Activated CD8-positive, alpha-beta T cell treated with anti-CD3 and anti-CD28 coated beads for 36 hours (primary cell): ENCODE measurements around the gene ANKFY1. TPM values are rescaled to one million over a fixed set of nuclear protein-coding genes. Genes with fewer than 3 reads are reported as not detected.

Source experiments
- ATAC-seq: fragments of 200-7000 bp; cut with Tn5 transposase; one replicate; pipeline ENCODE4 v1.10.0; 2021; ENCODE audit warnings: mild to moderate bottlenecking, moderate library complexity
- CTCF ChIA-PET: fragments of 350-600 bp; sonication (Branson Sonifier 250); formaldehyde crosslinking; loops from one replicate; lab custom pipeline; 2021; ENCODE audit warnings: antibody characterized with exemption; lab: Charles Lee
- POLR2A ChIA-PET: fragments of 350-600 bp; sonication (Branson Sonifier 250); formaldehyde crosslinking; loops from one replicate; lab custom pipeline; 2021; ENCODE audit warnings: antibody characterized with exemption; lab: Charles Lee
- DNase-seq: peaks from one replicate; pipeline ENCODE4 v3.0.0-alpha.2; 2020
- H3K27ac Mint-ChIP-seq: one replicate; pipeline ENCODE4 v1.8.0; 2021; ENCODE audit warnings: mild to moderate bottlenecking, mixed read lengths
- H3K27me3 Mint-ChIP-seq: one replicate; pipeline ENCODE4 v1.8.0; 2021; ENCODE audit warnings: mixed read lengths
- H3K36me3 Mint-ChIP-seq: one replicate; pipeline ENCODE4 v1.8.0; 2021; ENCODE audit warnings: low read depth, mixed read lengths
- H3K4me1 Mint-ChIP-seq: one replicate; pipeline ENCODE4 v1.8.0; 2021; ENCODE audit warnings: low read depth, mixed read lengths
- H3K4me3 Mint-ChIP-seq: one replicate; pipeline ENCODE4 v1.8.0; 2021; ENCODE audit warnings: mild to moderate bottlenecking, moderate library complexity, mixed read lengths
- H3K9me3 Mint-ChIP-seq: one replicate; pipeline ENCODE4 v1.8.0; 2021; ENCODE audit warnings: mixed read lengths
- intact Hi-C: fragments of 100-400 bp; cut with micrococcal nuclease; formaldehyde crosslinking; loops from one replicate; pipeline ENCODE4 v1.10.0; 2022
- total RNA-seq, 2 experiments: library from RNA; stranded (reverse); gene quantifications; one replicate each; pipeline ENCODE4 v1.2.3, GENCODE V29; 2021
- TF ChIP-seq, protein P1 (sequence below): fragments of 200-600 bp; IDR thresholded peaks from one replicate; pipeline ENCODE4 v1.8.0; 2022; ENCODE audit warnings: antibody characterized with exemption, mild to moderate bottlenecking

The ANKFY1 gene
- total RNA-seq, 2 experiments from 2014 or later = 46.3 to 46.8 TPM

DNA sequence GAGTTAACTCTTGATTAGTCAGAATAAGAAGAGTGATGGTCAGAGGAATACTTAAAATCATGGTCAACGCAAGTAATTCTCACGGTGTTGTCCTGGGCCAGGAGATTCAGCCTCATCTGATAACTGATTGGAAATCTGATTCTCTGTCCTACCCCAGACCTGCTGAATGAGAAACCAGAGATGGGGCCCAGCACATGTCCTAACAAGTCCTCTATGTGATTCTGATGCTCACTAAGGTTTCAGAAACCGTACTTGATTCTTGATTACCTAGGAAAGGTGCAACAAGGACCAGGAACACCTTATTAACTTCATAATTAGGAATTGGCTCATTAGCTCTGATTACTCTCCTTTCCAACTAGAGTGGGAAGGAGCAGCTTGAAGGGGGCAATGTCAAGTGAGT, 44.5 kb downstream of the ANKFY1 start:
- no peaks in the 10 kb centered on the region for H3K27me3 Mint-ChIP-seq
- CTCF ChIA-PET = interaction anchor here (2.4 to 7.6 kb wide), 2 partner anchors 19 to 196 kb away, joined by 5 to 122 read pairs; no protein-coding TSS in a partner anchor
- no peaks in the 10 kb centered on the region for H3K9me3 Mint-ChIP-seq
- ATAC-seq = no peak
- DNase-seq = no peak
- POLR2A ChIA-PET = interaction anchor here (0.6 kb wide), 1 partner anchor 16 kb away, joined by 3 read pairs; no protein-coding TSS in a partner anchor
- H3K4me3 Mint-ChIP-seq = no peak overlapping the region
- TF ChIP-seq, protein P1, sequence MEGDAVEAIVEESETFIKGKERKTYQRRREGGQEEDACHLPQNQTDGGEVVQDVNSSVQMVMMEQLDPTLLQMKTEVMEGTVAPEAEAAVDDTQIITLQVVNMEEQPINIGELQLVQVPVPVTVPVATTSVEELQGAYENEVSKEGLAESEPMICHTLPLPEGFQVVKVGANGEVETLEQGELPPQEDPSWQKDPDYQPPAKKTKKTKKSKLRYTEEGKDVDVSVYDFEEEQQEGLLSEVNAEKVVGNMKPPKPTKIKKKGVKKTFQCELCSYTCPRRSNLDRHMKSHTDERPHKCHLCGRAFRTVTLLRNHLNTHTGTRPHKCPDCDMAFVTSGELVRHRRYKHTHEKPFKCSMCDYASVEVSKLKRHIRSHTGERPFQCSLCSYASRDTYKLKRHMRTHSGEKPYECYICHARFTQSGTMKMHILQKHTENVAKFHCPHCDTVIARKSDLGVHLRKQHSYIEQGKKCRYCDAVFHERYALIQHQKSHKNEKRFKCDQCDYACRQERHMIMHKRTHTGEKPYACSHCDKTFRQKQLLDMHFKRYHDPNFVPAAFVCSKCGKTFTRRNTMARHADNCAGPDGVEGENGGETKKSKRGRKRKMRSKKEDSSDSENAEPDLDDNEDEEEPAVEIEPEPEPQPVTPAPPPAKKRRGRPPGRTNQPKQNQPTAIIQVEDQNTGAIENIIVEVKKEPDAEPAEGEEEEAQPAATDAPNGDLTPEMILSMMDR = no peak
- peak overlapping the region; percentile 25 for H3K27ac Mint-ChIP-seq
- peaks cover 17% of the 10 kb centered on the region for H3K36me3 Mint-ChIP-seq
- peaks cover 7% of the 10 kb centered on the region for H3K4me1 Mint-ChIP-seq
- intact Hi-C loops = no loop called here

DNA sequence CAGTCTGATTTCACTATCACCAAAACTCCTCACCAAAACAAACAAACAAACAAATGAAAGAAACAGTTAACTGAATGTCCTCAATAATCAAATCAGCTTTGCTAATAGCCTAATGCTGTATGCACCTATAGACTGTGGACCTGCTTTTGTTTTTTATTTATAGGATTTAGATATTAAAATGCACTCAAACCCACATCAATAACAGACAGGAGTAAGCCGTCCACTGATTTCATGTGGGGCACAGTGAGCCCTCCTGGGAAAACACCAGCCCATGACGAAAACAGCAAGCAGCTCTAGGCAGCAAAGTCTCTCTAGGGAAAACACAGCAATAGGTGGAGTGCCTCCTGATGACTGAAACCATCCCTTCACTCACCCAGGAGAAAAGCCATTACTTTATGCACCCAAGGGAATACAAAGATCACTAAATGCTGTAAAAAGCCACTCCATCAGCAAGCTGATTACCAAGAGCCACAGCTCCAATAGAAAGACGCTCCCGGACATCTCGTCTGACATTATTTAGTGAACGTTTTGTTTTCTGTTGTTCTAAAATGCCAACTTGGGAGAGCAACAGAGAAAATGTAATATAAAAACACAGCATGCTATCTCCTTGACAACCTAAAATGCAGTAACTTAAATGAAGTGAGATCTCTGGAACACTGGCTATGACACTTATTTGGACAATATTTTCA, 47.8 kb downstream of the ANKFY1 start:
- Mint-ChIP-seq H3K4me3 (no peak overlapping the region), H3K27ac (peak overlapping the region; percentile 41), H3K36me3 (peaks cover 12% of the 10 kb centered on the region), H3K9me3 (no peaks in the 10 kb centered on the region), H3K27me3 (no peaks in the 10 kb centered on the region), H3K4me1 (peaks cover 10% of the 10 kb centered on the region)
- ChIA-PET CTCF (interaction anchor here (0.7 to 7.6 kb wide), 32 partner anchors 9 to 575 kb away, joined by 3 to 122 read pairs (median 4); partner anchors contain the start of genes ANKFY1, MYBBP1A and UBE2G1), POLR2A (interaction anchor here (1.0 to 1.5 kb wide), 3 partner anchors 10 to 46 kb away, joined by 4 read pairs; no protein-coding TSS in a partner anchor)
- ATAC-seq = no peak
- intact Hi-C loops = loop anchor here (1.0 kb wide), 1 partner anchor 197 kb away; no protein-coding TSS in a partner anchor
- no peak for DNase-seq
- TF ChIP-seq, protein P1 = no peak

DNA sequence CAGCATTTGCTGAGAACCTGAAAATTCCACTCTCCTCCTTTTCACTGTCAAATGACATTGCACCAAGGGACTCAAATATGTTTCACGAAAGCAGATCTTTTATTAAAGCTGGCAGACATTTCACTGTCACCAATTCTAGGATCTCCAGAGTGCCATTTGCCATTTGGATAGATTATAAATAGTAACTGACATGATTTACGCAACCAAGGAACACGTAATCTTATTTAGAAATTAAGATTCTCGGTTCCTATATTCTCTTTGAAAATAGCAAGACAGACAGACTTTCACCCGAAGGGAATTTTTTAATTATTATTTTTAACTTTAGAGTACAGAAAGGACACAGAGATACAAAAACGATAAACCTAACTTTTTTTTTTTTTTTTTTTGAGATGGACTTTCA, 49.6 kb downstream of the ANKFY1 start:
- no peaks in the 10 kb centered on the region for H3K27me3 Mint-ChIP-seq
- no peaks in the 10 kb centered on the region for H3K9me3 Mint-ChIP-seq
- DNase-seq = no peak
- H3K36me3 Mint-ChIP-seq = peaks cover 21% of the 10 kb centered on the region
- H3K27ac Mint-ChIP-seq = no peak overlapping the region
- CTCF ChIA-PET = interaction anchor here (0.6 to 7.6 kb wide), 3 partner anchors 13 to 202 kb away, joined by 3 to 122 read pairs (median 39); no protein-coding TSS in a partner anchor
- H3K4me3 Mint-ChIP-seq = no peak overlapping the region
- no peak for ATAC-seq
- POLR2A ChIA-PET = no interaction called here
- TF ChIP-seq, protein P1 = no peak
- H3K4me1 Mint-ChIP-seq = peaks cover 10% of the 10 kb centered on the region
- intact Hi-C loops = no loop called here

DNA sequence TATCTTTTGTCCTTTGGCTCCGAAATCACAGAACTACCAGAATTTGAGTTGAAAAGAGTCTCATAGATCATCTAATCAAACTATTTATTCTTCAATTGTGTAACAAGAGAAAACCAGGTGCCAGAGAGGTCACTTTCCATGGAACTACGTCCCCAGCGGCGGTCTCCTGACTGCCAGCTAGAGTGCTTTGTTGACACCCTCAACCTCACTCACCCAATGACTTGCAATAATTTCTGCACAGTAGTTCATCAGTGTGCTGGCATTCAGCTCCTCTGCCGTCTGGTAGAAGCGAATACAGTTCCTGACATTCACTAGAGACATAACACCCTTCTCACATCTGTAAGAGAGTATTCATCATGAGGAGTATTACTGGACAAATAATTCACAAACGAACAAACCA, 54.2 kb downstream of the ANKFY1 start:
- H3K27ac Mint-ChIP-seq = no peak overlapping the region
- no peak overlapping the region for H3K4me3 Mint-ChIP-seq
- intact Hi-C loops = no loop called here
- TF ChIP-seq, protein P1 = no peak
- ChIA-PET CTCF (interaction anchor here (1.1 to 1.4 kb wide), 2 partner anchors 9 to 11 kb away, joined by 3 to 7 read pairs; no protein-coding TSS in a partner anchor), POLR2A (no interaction called here)
- H3K9me3 Mint-ChIP-seq = no peaks in the 10 kb centered on the region
- ATAC-seq = no peak
- no peak for DNase-seq
- H3K36me3 Mint-ChIP-seq = peaks cover 46% of the 10 kb centered on the region
- H3K4me1 Mint-ChIP-seq = peaks cover 18% of the 10 kb centered on the region
- H3K27me3 Mint-ChIP-seq = no peaks in the 10 kb centered on the region

DNA sequence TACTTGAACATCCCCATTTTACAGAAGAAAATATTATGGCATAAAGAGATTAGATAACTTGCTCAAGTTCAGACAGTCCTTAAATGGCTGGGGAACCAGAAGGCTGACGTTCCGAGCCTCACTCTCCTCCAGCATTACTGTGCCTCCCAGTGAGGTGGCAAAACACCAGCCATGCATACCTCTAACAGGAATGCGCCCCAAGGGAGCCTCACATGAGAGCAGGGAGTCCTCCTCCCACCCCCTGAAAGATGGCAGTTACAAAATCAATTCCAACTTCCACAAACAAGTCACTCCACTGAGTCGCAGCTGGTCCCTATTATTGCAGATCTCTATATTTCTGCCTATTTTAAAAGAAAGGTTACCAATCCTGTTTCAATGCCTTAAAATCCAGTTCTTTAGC, 55.5 kb downstream of the ANKFY1 start:
- Mint-ChIP-seq H3K27ac (no peak overlapping the region), H3K36me3 (peaks cover 45% of the 10 kb centered on the region), H3K27me3 (no peaks in the 10 kb centered on the region), H3K4me1 (peaks cover 18% of the 10 kb centered on the region), H3K4me3 (no peak overlapping the region), H3K9me3 (no peaks in the 10 kb centered on the region)
- intact Hi-C loops = no loop called here
- ChIA-PET POLR2A (no interaction called here), CTCF (no interaction called here)
- no peak for DNase-seq
- TF ChIP-seq, protein P1 = no peak
- ATAC-seq = no peak
